Mammary epithelial cell (primary cell): ENCODE measurements around the gene ESRP2.

ENCODE experiments used
- EZH2 ChIP-seq: IDR thresholded peaks from 2 replicates; pipeline ENCODE4 v1.6.1; 2012; ENCODE audit warnings: low read length, inconsistent platforms, borderline replicate concordance
- TF ChIP-seq, protein P1 (sequence below), 2 donors: IDR thresholded peaks in 1 of 2; conservative IDR thresholded peaks in 1 of 2; 2 replicates each; pipeline ENCODE4 v1.5.1; 2011 to 2012; ENCODE audit warnings: inconsistent platforms in 2 of 2, low read length in 2 of 2, mild to moderate bottlenecking in 2 of 2, control low read depth in 1 of 2, low read depth in 1 of 2; ENCODE audit not compliant: insufficient read depth in 1 of 2; ENCODE audit errors: extremely low read depth in 1 of 2

DNA sequence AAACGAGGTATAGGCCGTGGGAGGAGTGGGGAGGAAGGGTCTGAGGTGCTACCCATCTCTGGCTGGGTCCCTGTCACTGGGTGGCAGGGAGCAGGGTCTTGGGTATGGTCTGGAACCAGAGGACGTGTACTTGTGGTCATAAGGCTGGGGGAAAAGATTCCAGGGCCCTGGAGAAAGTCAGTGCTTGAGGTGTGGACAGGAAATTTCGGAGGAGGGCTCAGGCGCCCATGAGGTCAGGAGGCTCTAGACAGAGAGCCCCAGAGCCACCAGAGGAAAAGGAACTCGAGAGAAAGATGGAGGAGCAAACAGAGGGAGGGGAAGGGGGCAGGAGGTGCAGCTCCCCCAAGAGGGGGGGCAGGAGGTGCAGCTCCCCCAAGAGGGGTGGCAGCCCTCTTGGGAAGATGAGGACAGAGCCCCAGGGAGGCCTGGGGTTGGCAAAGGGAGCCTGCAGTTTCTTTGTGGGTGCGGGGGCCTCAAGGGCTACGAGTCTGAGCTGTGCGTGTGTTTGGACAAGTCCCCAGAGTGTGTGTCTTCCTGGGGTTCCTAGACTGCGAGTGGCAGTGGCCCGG is 27.7 kb upstream of the ESRP2 start:
- no peak for TF ChIP-seq EZH2
- TF ChIP-seq, protein P1, sequence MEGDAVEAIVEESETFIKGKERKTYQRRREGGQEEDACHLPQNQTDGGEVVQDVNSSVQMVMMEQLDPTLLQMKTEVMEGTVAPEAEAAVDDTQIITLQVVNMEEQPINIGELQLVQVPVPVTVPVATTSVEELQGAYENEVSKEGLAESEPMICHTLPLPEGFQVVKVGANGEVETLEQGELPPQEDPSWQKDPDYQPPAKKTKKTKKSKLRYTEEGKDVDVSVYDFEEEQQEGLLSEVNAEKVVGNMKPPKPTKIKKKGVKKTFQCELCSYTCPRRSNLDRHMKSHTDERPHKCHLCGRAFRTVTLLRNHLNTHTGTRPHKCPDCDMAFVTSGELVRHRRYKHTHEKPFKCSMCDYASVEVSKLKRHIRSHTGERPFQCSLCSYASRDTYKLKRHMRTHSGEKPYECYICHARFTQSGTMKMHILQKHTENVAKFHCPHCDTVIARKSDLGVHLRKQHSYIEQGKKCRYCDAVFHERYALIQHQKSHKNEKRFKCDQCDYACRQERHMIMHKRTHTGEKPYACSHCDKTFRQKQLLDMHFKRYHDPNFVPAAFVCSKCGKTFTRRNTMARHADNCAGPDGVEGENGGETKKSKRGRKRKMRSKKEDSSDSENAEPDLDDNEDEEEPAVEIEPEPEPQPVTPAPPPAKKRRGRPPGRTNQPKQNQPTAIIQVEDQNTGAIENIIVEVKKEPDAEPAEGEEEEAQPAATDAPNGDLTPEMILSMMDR (conservative IDR thresholded peaks at IDR 0.05 in 1 of 2, IDR thresholded peaks at IDR 0.05 in 1 of 2; ENCODE audit: extremely low read depth in 1 of 2, insufficient read depth in 1 of 2, low read depth in 1 of 2, low read length in 2 of 2), result no peak
